GM19025 (cell line): Measurements from ENCODE around the gene CNOT1.
"Not testable (repeated sequence)": the region's sequence is repeated elsewhere in the genome, so short reads cannot be mapped to it uniquely, and the experiment has no call there.

Experiments
- ATAC-seq: cut with Tn5 transposase; IDR thresholded peaks from one replicate; pipeline ENCODE4 v1.9.1; 2021; ENCODE audit warnings: mild to moderate bottlenecking, low read depth, moderate library complexity; ENCODE audit not compliant: unreplicated experiment

CNOT1 gene

DNA sequence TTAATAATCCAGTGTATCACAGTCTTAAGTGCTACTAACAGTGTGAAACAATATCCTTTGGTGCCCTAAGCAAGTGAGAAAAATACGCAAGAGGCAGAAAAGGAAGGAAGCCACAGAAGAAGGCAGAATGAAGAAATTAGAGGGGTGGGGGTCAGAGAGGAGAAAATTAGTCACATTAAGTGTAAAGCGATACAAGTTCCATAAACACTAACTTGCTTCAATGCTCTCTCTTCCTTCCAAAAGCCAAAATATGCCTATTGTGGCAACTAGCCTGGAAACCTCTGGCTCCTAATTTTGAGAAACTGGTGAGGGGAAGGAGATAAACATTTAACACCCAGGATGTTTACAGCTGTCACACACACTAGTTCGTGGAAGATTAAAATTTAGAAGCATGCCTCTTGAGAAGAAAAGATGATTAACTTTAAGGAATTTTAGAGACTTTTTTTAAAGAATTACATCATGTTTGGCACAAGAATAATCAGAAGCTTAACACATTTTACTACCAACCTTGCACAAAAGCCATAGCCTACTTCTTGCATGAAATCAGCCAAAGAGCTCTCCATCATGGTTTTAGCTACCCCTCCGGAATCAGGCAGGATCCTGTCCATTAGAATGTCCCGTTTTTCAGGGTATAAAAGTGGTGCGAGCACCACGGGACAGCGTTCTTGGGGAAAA, 44.7 kb downstream of the CNOT1 start:
- ATAC-seq: no peak

DNA sequence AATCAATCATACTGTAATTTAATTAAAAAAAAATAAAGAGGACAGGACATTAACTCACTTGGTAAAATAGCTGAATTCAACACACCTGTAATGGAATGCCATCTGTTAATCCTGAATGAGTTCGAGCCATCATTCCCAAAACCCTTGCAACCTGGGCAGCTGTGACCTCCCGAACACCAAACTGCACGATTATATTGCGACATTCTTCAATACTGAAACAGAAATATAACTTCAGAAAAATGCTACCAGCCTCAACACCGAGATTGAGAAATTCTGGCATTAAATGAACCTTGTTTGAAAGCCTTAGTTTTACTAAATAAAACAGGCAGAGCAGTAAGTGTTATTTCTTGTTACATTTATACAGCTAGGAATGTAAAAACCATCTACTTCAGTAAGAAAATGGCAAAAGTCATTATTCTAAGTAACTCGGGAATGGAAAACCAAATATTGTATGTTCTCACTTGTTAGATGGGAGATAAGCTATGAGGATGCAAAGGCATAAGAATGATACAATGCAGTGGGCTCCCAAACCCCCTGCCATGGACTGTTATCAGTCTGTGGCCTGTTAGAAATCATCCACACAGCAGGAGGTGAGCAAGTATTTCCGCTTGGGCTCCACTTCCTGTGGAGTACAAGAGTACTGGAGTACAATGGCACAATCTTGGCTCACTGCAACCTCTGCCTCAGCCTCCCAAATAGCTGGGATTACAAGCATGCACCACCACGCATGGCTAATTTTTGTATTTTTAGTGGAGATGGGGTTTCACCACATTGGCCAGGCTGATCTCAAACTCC, 46.5 kb downstream of the CNOT1 start:
- ATAC-seq: no peak

DNA sequence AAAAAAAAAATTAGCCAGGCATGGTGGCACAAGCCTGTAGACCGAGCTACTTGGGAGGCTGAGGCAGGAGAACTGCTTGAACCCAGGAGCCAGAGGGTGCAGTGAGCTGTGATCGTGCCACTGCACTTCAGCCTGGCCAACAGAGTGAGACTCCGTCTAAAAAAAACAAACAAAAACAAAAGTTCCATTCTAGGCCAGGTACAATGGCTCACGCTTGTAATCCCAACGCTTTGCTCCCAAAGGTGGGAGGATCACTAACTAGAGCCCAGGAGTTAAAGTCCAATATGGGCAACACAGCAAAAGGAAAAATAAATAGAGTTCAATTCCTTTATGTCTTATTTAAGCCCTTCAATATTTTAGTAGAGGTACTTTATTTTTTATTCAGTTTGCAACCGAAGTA, 47.5 kb downstream of the CNOT1 start:
- no peak for ATAC-seq

DNA sequence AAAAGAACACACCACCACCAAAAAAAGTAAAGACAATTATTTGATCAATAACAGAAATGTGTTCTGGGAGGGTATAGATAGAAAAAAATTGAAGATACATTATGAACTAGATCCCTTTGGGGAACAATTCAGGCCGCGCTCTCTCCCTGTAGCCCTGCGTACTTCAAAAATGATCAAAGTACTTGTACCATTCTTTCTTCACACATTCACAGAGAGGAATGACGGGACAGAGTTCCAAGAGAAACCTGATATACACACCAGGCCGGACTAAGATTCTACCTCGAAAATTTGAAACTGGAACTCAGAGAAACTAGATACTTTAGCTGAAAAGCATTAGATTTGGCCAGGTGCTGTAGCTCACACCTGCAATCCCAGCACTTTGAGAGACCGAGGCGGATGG, 50.0 kb downstream of the CNOT1 start:
- ATAC-seq: no peak

DNA sequence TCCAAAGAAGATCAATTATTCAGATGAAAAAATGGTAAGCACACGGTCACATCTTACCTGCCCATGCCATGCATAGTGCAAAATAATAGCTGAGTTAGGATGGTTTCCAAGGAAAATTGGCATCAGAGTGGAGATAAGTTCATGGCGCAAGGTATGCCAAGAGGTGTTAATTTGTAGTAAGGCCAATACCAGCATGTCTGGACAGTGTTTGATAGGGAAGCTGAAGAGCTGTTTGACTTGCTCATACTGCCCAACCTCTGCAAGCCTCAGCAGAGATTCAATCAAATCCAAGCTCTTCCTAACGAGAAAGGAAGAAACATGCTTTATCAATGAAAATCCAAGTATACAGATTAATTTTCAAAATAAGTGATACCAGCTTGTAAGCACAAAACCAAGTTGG, 51.0 kb downstream of the CNOT1 start:
- ATAC-seq: no peak

DNA sequence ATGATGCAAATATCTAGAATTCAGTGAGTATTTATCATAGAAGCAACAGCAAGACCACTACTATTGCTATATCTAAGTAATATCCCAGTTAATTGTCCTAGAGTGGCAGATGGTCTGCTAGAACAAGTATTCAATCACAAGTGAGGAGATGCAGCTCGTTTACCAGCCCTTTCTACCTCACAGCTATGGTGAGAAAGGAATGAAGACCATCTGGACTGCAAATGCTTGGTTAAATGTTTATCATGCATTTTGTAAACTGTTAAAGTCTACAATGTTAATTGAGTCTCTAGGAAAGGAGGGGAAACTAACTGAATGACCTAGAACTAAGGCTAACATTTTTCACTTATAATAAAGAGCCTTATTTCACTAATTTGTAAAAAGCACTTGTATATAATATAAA, 52.5 kb downstream of the CNOT1 start:
- ATAC-seq: no peak

DNA sequence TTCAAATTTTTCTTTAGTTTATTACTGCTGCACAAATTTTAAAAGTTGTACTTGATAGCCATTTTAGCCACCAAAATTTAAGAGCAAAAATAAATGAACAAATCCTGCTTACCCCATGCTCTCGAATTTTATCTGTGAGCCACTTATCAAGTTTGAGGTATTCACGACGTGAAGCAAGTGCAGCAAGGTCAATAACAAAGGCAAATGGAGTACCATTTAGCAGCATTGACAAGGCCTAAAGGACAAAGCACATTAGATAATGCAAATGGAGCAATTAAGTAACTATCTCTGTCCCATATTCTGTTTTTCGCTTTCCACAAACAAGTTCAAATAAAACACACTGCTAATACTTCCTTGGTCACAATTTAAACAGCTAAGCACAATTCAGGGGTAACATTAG, 54.7 kb downstream of the CNOT1 start:
- no peak for ATAC-seq

DNA sequence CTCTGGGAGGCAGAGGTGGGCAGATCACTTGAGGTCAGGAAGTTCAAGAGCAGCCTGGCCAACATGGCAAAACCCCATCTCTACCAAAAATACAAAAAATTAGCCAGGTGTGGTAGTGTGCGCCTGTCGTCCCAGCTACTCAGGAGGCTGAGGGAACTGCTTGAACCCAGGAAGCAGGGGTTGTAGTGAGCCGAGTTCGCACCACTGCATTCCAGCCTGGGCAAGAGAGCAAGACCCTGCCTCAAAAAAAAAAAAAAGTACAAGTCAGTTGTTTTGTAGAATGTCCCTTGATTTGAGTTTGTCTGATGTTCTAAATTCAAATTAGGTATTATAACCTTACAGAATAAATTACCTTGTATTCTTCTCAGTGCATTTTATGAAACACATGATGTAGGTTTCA, 63.9 kb downstream of the CNOT1 start:
- not testable (repeated sequence) for ATAC-seq

DNA sequence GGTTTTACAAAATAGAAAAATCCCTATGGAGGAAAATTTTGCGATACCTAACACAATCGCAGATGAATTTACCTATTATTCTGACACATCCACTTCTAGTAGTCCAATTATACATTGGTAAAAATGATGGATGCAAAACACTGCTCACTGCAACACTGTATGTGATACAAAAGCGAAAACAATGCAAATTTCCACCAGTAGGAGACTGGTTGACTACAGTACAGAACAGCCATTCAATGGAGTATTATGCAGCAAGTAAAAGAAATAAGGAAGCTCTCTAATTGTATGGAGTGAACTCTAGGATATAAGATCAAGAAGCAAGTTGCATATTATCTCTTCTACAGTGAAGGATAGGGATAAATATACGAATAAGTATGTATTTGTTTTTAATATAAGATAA, 65.9 kb downstream of the CNOT1 start:
- ATAC-seq: no peak

DNA sequence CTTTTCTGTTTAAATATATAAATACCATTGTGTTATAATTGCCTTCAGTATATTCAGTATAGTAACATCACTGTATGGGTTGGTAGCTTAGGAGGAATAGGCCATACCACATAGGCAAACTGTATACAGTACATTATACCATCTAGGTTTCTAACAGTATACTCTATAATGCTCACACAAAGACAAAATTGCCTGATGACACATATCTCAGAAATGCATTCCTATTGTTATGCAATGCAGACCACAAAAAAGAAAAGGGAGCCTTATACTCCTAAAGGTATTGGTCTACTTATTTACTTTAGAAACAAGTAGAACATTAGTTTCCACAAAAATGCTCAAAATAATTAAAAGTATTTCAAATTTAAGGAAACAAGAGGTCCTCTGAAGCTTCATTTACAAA, 66.4 kb downstream of the CNOT1 start:
- ATAC-seq: no peak

DNA sequence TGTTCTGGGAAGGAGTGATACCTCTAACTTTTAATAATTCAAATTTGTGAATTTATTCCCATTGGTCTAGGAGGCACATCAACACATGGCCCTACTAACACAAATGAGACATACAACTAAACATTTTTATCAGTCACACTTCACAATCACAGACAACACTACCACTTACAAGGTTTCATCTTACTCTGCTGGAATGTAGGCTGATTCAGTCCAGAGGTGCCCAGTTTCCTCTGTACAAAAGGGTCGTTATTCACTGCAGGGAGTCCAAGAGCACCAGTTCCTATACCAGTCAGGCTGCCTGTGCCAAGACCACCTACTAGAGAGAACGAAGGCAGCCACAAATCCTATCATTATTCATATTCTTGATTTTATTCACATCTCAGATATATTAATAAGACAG, 72.9 kb downstream of the CNOT1 start:
- no peak for ATAC-seq

DNA sequence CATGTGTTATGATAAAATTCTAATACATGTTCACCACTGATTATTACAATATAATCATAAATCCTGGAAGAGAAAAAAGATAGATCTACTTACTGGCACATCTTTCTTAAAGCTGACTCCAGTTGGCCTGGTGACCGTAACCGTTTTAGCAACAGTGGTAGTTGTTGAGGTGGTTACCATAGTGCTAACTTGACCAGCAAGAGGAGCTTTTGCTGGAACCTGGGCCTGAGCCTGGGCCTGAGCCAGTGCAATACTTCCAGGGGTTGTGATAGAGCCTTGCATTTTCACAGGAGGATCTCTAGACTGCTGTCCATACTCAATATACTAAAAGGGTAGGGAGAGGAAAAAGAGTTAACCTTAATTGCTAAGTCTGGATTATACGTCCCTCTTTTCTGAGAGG, 78.1 kb downstream of the CNOT1 start:
- ATAC-seq: no peak

DNA sequence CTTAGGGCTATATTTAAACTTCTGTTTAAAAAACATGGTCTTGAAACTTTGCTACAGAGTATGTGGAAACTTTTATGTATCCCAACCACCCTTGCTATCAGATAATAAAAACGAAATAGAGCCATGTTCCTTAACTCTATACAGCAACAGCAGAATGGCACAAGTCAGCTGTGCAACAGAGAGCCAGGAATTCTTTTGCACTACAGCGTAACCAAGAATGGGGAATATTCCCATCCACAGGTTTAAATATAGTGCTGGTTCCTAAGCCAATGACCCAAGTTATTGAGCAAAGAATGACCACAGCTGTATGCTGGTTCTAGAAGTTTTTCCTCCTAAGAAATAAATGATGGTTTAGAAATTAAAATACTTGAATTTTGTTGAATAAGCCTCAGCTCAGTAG, 81.2 kb downstream of the CNOT1 start:
- ATAC-seq: no peak

DNA sequence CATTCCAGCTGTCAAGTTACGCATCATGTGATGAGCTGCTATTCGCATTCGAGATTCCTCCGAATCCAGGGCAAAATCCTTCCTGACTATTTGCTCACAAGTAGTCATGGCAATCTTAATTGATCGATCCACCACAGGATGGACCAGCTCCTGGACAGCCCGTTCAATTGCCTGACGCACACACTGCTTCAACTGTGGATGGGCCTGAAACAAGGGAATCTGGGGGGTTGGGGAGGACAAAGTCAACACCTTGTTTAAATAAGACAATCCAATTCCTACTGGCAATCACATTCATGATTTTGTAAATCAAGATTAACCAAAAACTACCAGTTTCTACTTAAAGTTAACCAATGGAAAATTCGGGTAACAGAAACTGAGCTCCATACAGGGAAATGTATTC, 85.9 kb downstream of the CNOT1 start:
- ATAC-seq: no peak

DNA sequence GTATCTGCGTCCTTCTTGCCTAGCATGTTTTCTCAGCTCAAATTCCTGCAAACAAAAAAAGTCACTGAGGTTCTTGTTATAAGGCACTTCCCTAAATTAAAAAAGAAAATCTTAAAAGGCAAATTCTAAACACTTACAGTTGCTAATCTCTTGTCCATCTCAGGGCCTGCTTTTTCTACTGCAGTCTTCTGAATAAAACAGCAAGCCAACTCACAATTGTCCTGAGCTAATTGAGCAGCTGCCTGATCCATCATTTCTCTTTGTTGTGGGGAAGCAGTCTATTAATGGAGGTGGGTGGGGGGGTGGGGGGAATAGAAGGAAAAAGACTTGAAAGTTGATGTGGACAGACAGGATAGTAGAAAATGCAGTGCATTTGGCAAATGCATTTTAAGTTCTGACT, 87.3 kb downstream of the CNOT1 start:
- ATAC-seq: no peak

DNA sequence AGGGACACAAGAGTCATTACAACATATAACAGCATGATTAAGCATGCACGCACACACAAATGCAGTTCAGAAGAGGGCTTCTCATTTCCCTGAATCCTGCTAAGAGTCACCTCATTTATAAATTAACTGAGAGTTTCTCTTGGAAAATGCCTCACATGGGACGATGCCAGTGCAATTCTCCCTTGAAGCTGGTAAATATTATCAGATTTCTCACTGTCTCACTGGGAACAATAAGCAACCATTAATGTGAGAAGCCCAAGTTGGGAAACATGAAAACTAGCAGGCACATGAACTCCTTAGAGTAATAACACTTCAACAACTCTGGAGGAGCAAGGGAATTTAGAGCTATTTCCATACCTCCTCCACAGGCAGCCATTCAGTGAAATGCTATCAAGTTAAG, 87.9 kb downstream of the CNOT1 start:
- ATAC-seq: no peak

DNA sequence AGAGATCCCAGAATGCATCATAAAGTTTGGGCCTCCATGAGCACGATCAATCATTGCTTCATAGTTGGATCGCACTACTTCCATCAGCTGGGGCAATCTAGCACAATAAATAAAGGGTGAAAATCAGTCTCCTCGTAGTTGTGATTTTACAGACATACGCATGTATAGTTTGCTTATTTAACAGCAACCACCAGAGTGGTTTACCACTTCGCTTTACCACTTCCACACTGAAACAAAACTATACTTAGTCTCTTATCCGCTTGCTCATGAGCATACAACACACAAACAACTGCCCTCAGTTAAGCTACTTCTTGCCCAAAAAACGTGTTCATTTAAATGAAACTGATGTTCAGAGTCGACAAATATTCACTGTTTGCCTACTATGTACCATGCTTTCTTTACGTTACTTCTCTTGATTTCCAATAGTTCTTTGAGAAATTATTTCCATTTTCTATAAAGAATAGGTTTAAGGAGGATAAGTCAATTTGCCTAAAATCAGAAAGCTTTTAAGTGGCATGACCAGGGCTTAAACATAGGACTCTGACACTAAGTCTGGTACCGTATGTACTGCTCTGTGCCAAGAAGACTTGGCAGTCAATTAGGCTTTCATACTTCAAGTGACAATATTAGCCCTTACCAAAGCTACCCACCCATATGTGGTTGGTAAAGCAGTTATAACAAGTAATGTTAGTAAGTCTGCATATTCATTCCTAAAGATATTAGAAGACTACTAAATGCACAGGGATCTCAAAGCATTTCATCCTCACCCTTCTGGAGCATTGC, 92.3 kb downstream of the CNOT1 start:
- ATAC-seq: no peak

DNA sequence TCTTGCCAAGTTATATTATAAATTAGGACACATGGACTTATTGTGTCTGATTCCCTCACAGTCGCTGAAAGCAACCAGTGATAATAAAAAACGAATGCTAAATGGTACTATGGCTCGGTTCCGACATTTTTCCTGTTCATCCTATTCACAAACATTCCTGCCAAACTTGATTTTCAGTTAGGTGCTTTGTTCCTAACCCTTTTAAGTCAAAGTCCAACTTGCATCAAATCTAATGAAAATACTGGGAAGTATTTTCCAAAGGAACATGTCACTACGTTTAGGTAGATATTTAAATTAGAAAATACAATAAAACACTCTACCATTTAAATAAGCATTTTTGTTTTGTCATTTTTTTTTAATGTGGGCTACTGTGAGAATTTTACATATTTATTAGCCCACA, 93.3 kb downstream of the CNOT1 start:
- ATAC-seq: no peak

DNA sequence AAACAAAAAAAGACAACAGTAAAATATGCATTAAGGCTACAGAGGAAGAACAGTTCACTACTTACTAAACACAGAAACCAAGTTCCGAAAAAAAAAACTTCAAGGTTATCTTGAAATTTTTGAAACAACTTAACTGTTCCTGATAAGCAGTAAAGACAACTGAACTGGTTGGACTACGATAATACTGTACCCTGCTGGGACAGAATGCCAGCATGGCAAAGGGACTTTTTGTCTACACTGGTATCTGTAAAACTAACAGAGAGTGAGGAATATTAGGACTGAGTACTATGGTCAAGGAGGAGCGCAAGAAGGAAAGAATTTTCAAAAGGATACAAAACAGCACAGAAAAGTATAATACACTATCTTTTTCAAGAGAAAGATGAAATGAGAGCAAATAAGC, 94.5 kb downstream of the CNOT1 start:
- no peak for ATAC-seq

DNA sequence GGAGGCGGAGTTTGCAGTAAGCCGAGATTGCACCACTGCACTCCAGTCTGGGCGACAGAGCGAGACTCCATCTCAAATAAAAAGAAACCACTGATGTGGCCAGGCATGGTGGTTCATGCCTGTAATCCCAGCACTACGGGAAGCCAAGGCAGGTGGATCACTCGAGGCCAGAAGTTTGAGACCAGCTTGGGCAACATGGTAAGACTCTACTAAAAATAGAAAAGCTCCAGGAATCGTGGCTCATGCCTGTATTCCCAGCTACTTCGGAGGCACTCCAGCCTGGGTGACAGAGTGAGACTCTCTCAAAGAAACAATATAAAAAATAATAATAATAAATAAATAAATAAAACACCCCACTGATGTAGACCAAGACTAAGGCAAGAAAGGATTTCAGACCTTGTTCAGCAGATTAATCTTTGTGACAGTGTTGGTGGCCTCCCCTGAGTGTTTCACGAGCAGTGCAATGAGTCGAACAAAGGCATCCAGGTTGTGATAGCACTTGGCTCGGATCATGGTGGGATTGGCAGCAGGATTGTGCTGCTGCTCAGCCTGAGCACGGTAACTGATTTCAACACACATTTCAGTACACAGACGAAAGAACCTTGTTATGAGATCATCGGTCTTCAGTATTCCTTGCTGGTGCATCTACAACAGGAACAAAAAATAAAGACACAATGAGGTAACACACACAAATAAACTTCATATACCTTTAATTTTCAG, 95.7 kb downstream of the CNOT1 start:
- no peak for ATAC-seq

DNA sequence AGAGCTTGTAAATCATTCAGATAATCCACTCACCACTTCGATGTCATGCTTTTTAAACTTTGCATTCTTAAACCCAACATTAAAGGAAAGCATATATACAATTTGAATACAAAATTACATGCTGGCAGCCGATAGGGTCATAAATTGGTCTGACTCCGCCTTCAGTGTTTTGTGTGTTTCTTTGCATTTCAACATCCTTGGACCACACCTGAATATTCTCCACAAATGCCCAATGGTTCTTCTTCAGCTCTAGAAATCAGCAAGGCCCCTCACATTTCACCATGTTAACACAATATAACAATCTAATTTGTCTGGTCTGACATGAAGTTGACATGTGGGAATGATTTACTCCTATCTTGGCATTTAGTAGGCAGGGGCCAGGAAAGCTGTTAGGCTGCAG, 97.2 kb downstream of the CNOT1 start:
- no peak for ATAC-seq
